Cardiac muscle cell (in vitro differentiated cells and primary cell): Measurements from ENCODE around the gene RAB10. TPM values are rescaled to one million over a fixed set of nuclear protein-coding genes. Genes with fewer than 3 reads are reported as not detected.

Source experiments
- DNase-seq, 2 donors: peaks; one replicate each; pipeline versions ENCODE4 v3.0.0 to v3.0.0-alpha.2; 2010 to 2017; ENCODE audit warnings: low read depth in 1 of 2, low spot score in 1 of 2
- H3K27ac ChIP-seq: fragments of 200-600 bp; sonication (generic); 2 replicates; pipeline ENCODE4 v1.5.1; 2016
- H3K27me3 ChIP-seq: fragments of 200-600 bp; sonication (generic); 2 replicates; pipeline ENCODE4 v1.6.0; 2016; ENCODE audit warnings: control low read depth
- H3K36me3 ChIP-seq: fragments of 200-600 bp; sonication (generic); 2 replicates; pipeline ENCODE4 v1.5.1; 2016; ENCODE audit warnings: control low read depth
- H3K4me1 ChIP-seq: fragments of 200-600 bp; sonication (generic); 2 replicates; pipeline ENCODE4 v1.8.1; 2017; ENCODE audit warnings: low read depth, mild to moderate bottlenecking, mixed run types
- H3K4me3 ChIP-seq: fragments of 200-600 bp; sonication (generic); 2 replicates; pipeline ENCODE4 v1.5.1; 2016; ENCODE audit warnings: mild to moderate bottlenecking
- H3K9me3 ChIP-seq: fragments of 200-600 bp; sonication (generic); 2 replicates; pipeline ENCODE4 v1.5.1; 2017; ENCODE audit warnings: low read depth, mild to moderate bottlenecking, control low read depth
- CTCF ChIP-seq: IDR thresholded peaks from 2 replicates; pipeline ENCODE4 v1.5.1; 2012; ENCODE audit warnings: low read depth, mild to moderate bottlenecking, low read length
- polyA plus RNA-seq: library from polyadenylated mRNA; unstranded; fragments of >200 nt; fragmentation: Nextera tagmentation; extraction: Ambion mirVana; gene quantifications from 2 replicates; pipeline ENCODE4 v1.2.1, GENCODE V29; 2016
- total RNA-seq: library from RNA; depleted of rRNA; stranded (reverse); fragments of >200 nt; gene quantifications from 2 replicates; pipeline ENCODE4 v1.2.3, GENCODE V29; 2016

The RAB10 gene
- total and polyA plus RNA-seq, 2 experiments from 2014 or later = 75.9 to 145 TPM

GRCh38 chr2:26182441-26182840 lies 148.6 kb downstream of the RAB10 start:
- no peak for TF ChIP-seq CTCF
- Histone ChIP-seq H3K4me1 (no peaks in the 10 kb centered on the region), H3K9me3 (no peaks in the 10 kb centered on the region), H3K36me3 (no peaks in the 10 kb centered on the region), H3K27me3 (peaks cover 55% of the 10 kb centered on the region), H3K4me3 (no peak overlapping the region), H3K27ac (no peak overlapping the region)
- no peak for DNase-seq

- H3K27me3 ChIP-seq = peaks cover 56% of the 10 kb centered on the region
- H3K9me3 ChIP-seq = no peaks in the 10 kb centered on the region
- DNase-seq = no peak
- no peak overlapping the region for H3K27ac ChIP-seq
- no peak overlapping the region for H3K4me3 ChIP-seq
- no peaks in the 10 kb centered on the region for H3K4me1 ChIP-seq
- H3K36me3 ChIP-seq = no peaks in the 10 kb centered on the region
- TF ChIP-seq CTCF = no peak
Measured at GRCh38 chr2:26182887-26183630, 149.2 kb downstream of the RAB10 start.

GRCh38 chr2:26184121-26184520 lies 150.2 kb downstream of the RAB10 start:
- Histone ChIP-seq H3K36me3 (no peaks in the 10 kb centered on the region), H3K9me3 (no peaks in the 10 kb centered on the region), H3K27ac (no peak overlapping the region), H3K4me1 (no peaks in the 10 kb centered on the region), H3K27me3 (peaks cover 45% of the 10 kb centered on the region), H3K4me3 (no peak overlapping the region)
- DNase-seq = no peak
- no peak for TF ChIP-seq CTCF

- H3K27me3 ChIP-seq = peaks cover 39% of the 10 kb centered on the region
- peak; percentile 80 to 91 for DNase-seq
- no peak overlapping the region for H3K27ac ChIP-seq
- peak; percentile 52 for TF ChIP-seq CTCF
- H3K4me1 ChIP-seq = no peaks in the 10 kb centered on the region
- H3K4me3 ChIP-seq = peak overlapping the region; percentile 19
- no peaks in the 10 kb centered on the region for H3K9me3 ChIP-seq
- no peaks in the 10 kb centered on the region for H3K36me3 ChIP-seq
Measured at GRCh38 chr2:26184555-26185303, 150.8 kb downstream of the RAB10 start.

GRCh38 chr2:26185304-26185928 lies 151.5 kb downstream of the RAB10 start:
- Histone ChIP-seq H3K4me3 (no peak overlapping the region), H3K27me3 (peaks cover 33% of the 10 kb centered on the region), H3K36me3 (no peaks in the 10 kb centered on the region), H3K27ac (no peak overlapping the region), H3K9me3 (no peaks in the 10 kb centered on the region), H3K4me1 (no peaks in the 10 kb centered on the region)
- DNase-seq = peak in 1 of 2 donors; percentile 8
- no peak for TF ChIP-seq CTCF
